T-helper 17 cell (primary cell): ENCODE data around the gene PSMC4. TPM values are rescaled to one million over a fixed set of nuclear protein-coding genes. Genes with fewer than 3 reads are reported as not detected.

Experiments used
- ATAC-seq: fragments of 150-1000 bp; cut with Tn5 transposase; 2 replicates; pipeline ENCODE4 v1.10.0; 2021; ENCODE audit warnings: mild to moderate bottlenecking, moderate library complexity
- DNase-seq, 3 donors: peaks; one replicate each; pipeline versions ENCODE4 v3.0.0 to v3.0.0-alpha.2; 2020 to 2021
- H3K9me3 ChIP-seq: one replicate; pipeline ENCODE4 v1.7.0; 2013; ENCODE audit warnings: low read length, mild to moderate bottlenecking; ENCODE audit not compliant: control insufficient read depth, poor library complexity, severe bottlenecking
- H3K27ac Mint-ChIP-seq: one replicate; pipeline ENCODE4 v1.8.0; 2022; ENCODE audit warnings: mild to moderate bottlenecking, moderate library complexity, mixed read lengths
- H3K27me3 Mint-ChIP-seq: one replicate; pipeline ENCODE4 v1.8.0; 2022; ENCODE audit warnings: mixed read lengths
- H3K36me3 Mint-ChIP-seq: one replicate; pipeline ENCODE4 v1.8.0; 2022; ENCODE audit warnings: low read depth, mixed read lengths
- H3K4me1 Mint-ChIP-seq: one replicate; pipeline ENCODE4 v1.8.0; 2022; ENCODE audit warnings: mild to moderate bottlenecking, mixed read lengths
- H3K4me3 Mint-ChIP-seq: one replicate; pipeline ENCODE4 v1.8.0; 2022; ENCODE audit warnings: mild to moderate bottlenecking, moderate library complexity, mixed read lengths
- total RNA-seq, 4 donors: library from RNA in 2 of 4; stranded (reverse) in 2 of 4; gene quantifications; one replicate each; pipeline ENCODE4 v1.2.3 and lab custom pipeline; 2022 to 2026

PSMC4 gene
- total RNA-seq, 2 donors from 2014 or later = 82.2 to 87.5 TPM

DNA sequence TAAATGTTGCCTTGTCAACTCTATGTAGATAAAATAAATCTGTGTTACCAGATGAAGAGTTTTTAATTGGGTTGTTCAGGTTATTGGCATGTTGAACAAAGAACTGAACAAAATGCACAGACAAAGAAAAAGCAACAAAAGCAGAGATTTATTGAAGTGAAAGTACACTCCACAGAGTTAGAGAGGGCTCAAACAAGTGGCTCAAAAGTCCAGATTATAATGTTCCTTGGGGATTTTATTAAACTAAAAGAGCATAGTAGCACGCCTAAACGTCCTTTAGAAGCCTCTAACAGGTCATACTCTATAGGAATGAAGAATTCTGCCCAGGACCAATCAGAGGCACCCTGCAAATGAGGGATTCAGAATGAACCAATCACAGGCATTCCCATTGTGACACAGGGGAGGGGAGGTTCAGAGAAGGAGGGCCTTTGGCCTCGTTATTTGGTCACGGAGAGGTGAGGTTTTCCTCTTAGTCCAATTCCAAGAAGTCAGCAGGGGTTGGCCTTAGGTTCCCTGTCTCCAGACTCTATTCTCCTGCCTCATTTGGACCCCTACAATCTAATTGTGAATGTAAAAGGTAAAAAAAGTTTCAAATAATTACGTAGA, 12.8 kb downstream of the PSMC4 start:
- Mint-ChIP-seq H3K4me1 (peaks cover 3% of the 10 kb centered on the region), H3K27ac (no peak overlapping the region), H3K27me3 (no peaks in the 10 kb centered on the region), H3K36me3 (peaks cover 4% of the 10 kb centered on the region), H3K4me3 (no peak overlapping the region)
- ATAC-seq = no peak
- H3K9me3 ChIP-seq = peaks cover 9% of the 10 kb centered on the region
- no peak for DNase-seq

DNA sequence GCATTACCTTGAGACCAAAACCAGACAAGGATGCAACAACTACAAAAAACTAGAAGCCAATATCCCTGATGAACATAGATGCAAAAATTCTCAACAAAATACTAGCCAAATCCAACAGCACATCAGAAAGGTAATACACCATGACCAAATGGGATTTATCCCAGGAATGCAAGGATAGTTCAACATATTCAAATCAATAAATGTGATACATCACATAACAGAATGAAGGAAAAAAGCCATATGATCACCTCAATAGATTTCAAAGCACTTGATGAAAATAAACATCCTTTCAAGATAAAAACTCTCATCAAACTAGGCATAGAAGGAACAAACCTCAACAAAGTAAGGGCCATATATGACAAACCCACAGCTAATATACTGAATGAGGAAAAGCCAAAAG, 15.7 kb downstream of the PSMC4 start:
- H3K27ac Mint-ChIP-seq = no peak overlapping the region
- ATAC-seq (no peak), DNase-seq (no peak)
- H3K4me3 Mint-ChIP-seq = no peak overlapping the region
- H3K9me3 ChIP-seq = peaks cover 9% of the 10 kb centered on the region
- no peaks in the 10 kb centered on the region for H3K36me3 Mint-ChIP-seq
- H3K4me1 Mint-ChIP-seq = peaks cover 11% of the 10 kb centered on the region
- H3K27me3 Mint-ChIP-seq = no peaks in the 10 kb centered on the region

DNA sequence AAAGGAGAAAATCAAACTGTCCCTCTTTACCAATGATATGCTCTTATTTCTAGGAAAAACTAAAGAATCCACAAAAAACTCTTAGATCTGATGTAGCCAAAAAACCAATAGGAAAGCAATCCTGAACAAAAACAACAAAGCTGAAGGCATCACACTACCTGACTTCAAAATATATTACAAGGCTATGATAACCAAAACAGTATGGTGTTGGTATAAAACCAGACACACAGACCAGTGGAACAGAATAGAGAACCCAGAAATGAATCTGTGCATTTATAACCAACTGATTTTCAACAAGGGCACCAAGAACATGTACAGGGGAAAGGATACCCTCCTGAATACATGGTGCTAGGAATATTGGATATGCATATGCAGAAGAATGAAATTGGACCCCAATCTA, 16.2 kb downstream of the PSMC4 start:
- peaks cover 9% of the 10 kb centered on the region for H3K9me3 ChIP-seq
- DNase-seq (no peak), ATAC-seq (no peak)
- no peak overlapping the region for H3K4me3 Mint-ChIP-seq
- peaks cover 15% of the 10 kb centered on the region for H3K4me1 Mint-ChIP-seq
- H3K27me3 Mint-ChIP-seq = no peaks in the 10 kb centered on the region
- no peaks in the 10 kb centered on the region for H3K36me3 Mint-ChIP-seq
- H3K27ac Mint-ChIP-seq = no peak overlapping the region

DNA sequence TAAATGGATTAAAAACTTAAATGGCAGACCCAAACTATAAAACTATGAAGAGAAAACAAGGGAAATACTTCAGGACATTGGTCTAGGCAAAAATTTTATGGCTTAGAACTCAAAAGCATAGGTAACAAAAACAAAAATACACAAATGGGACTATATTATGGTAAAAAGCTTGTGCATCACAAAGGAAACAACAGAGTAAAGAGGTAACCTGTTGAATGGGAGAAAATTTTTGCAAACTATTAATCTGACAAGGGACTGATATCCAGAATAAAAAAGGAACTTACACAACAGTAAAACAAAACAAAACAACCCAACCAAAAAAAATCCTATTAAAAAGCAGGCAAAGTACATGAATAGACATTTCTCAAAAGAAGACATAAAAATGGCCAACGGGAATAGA, 16.6 kb downstream of the PSMC4 start:
- ATAC-seq (no peak), DNase-seq (no peak)
- Mint-ChIP-seq H3K27me3 (no peaks in the 10 kb centered on the region), H3K27ac (no peak overlapping the region), H3K36me3 (no peaks in the 10 kb centered on the region), H3K4me3 (no peak overlapping the region), H3K4me1 (peaks cover 17% of the 10 kb centered on the region)
- H3K9me3 ChIP-seq = peaks cover 9% of the 10 kb centered on the region

- no peak for DNase-seq
- H3K36me3 Mint-ChIP-seq = peaks cover 5% of the 10 kb centered on the region
- H3K4me1 Mint-ChIP-seq = peaks cover 34% of the 10 kb centered on the region
- ATAC-seq = no peak
- no peak overlapping the region for H3K4me3 Mint-ChIP-seq
- H3K27ac Mint-ChIP-seq = no peak overlapping the region
- H3K27me3 Mint-ChIP-seq = no peaks in the 10 kb centered on the region
- no peaks in the 10 kb centered on the region for H3K9me3 ChIP-seq
These were observed 22.6 kb downstream of the PSMC4 start for GRCh38 chr19:39993605-39994004.

- H3K27ac Mint-ChIP-seq = no peak overlapping the region
- peaks cover 32% of the 10 kb centered on the region for H3K4me1 Mint-ChIP-seq
- DNase-seq (no peak), ATAC-seq (no peak)
- H3K4me3 Mint-ChIP-seq = no peak overlapping the region
- H3K27me3 Mint-ChIP-seq = no peaks in the 10 kb centered on the region
- H3K36me3 Mint-ChIP-seq = peaks cover 5% of the 10 kb centered on the region
- H3K9me3 ChIP-seq = no peaks in the 10 kb centered on the region
These were observed 23.4 kb downstream of the PSMC4 start for GRCh38 chr19:39994361-39994760.

GRCh38 chr19:39995794-39996193, 24.8 kb downstream of the PSMC4 start:
- DNase-seq (no peak), ATAC-seq (no peak)
- peak overlapping the region; percentile 96 for H3K4me3 Mint-ChIP-seq
- no peaks in the 10 kb centered on the region for H3K9me3 ChIP-seq
- peaks cover 5% of the 10 kb centered on the region for H3K36me3 Mint-ChIP-seq
- peak overlapping the region; percentile 99 for H3K27ac Mint-ChIP-seq
- H3K4me1 Mint-ChIP-seq = peaks cover 23% of the 10 kb centered on the region
- no peaks in the 10 kb centered on the region for H3K27me3 Mint-ChIP-seq

DNA sequence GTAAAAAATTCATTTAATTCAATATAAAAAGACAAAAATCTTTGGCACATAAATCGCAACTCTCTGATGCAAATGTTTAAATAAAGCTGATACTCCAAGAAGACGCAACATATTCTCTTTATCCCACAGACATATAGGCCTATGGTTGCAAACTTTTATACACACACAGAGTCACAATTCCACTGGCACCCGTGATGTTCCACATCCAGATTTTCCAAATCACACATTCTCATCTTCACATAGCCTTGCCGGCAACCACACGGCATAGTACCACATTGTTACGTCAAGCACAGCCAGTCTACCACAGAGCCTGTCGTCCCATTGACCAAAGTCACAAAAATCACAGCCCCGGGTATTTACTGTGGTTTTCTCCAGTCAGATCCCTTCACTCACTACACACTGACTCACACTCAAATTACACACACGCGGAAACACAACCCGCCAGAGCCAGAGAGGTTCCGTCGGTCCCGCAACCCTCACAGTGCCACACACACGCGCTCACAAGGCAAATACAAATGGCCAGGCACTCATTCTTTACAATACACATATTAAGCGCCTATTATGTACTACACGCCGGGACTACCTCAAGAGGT, 25.3 kb downstream of the PSMC4 start:
- peaks cover 5% of the 10 kb centered on the region for H3K36me3 Mint-ChIP-seq
- H3K4me1 Mint-ChIP-seq = peaks cover 23% of the 10 kb centered on the region
- no peaks in the 10 kb centered on the region for H3K27me3 Mint-ChIP-seq
- ATAC-seq (peak; percentile 64), DNase-seq (peak in 1 of 3 donors; percentile 9)
- peak overlapping the region; percentile 99 for H3K27ac Mint-ChIP-seq
- H3K4me3 Mint-ChIP-seq = peak overlapping the region; percentile 96
- H3K9me3 ChIP-seq = no peaks in the 10 kb centered on the region

- H3K27ac Mint-ChIP-seq = peak within 1 kb of the TSS; percentile 99
- peaks cover 20% of the 10 kb centered on the region for H3K4me1 Mint-ChIP-seq
- H3K9me3 ChIP-seq = no peaks in the 10 kb centered on the region
- H3K27me3 Mint-ChIP-seq = no peaks in the 10 kb centered on the region
- ATAC-seq (peak; percentile 95), DNase-seq (peak; percentile 74 to 79 (median 76))
- H3K4me3 Mint-ChIP-seq = peak within 1 kb of the TSS; percentile 96
- peaks cover 5% of the 10 kb centered on the region for H3K36me3 Mint-ChIP-seq
These were observed 26.1 kb downstream of the PSMC4 start, which contains the start of gene ZNF546 for GRCh38 chr19:39996811-39997637. Gene ZNF546, plus strand, starts transcription at chr19:39997060. Its CDS starts 1,267 bp downstream, at chr19:39998327.

DNA sequence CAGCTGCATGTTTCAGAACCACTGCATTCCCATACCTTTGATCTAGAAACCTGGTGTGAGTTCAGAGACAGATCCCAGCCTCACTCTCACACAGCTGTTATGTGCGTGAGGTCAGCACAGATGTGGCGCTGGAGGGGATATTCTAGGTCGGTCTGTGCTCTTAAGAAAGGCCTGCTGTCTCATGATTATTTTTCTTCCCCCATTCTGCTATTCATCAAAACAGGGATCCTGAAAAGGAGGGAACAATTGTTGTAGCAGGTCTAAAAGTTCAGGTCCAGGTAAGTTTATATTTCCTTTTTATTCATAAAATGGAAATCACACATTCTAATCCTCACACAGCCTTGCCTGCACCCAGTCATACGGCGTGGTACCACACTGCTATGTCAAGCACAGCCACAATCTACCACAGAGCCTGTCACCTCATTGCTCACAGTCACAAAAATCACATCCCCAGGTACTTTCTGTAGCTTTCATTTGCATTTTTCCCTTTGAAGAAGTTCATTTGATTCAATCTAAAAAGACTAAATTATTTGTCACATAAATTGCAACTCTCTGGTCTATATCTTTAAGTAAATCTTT, 26.8 kb downstream of the PSMC4 start:
- Mint-ChIP-seq H3K4me3 (peak overlapping the region; percentile 96), H3K36me3 (peaks cover 5% of the 10 kb centered on the region), H3K4me1 (peaks cover 17% of the 10 kb centered on the region), H3K27me3 (no peaks in the 10 kb centered on the region), H3K27ac (peak overlapping the region; percentile 99)
- DNase-seq (no peak), ATAC-seq (no peak)
- H3K9me3 ChIP-seq = no peaks in the 10 kb centered on the region

DNA sequence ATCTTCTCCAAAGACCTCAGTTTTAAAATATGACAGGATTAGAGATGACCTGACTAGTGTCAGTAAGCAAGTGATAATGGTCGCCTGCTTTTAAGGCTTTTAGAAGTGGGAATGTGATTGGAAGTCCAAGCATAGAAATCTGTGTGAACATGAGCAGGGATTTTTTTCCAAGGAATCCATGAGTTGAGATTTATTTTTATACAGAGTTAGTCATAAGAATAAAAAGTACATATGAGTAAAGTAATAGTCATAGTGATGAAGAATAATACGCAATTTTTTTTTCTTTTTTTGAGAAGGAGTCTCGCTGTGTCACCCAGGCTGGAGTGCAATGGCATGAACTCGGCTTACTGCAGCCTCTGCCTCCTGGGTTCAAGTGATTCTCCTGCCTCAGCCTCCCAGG, 27.5 kb downstream of the PSMC4 start:
- DNase-seq = no peak
- H3K9me3 ChIP-seq = no peaks in the 10 kb centered on the region
- no peak for ATAC-seq
- peak overlapping the region; percentile 96 for H3K4me3 Mint-ChIP-seq
- H3K27me3 Mint-ChIP-seq = no peaks in the 10 kb centered on the region
- H3K27ac Mint-ChIP-seq = peak overlapping the region; percentile 99
- H3K36me3 Mint-ChIP-seq = peaks cover 5% of the 10 kb centered on the region
- H3K4me1 Mint-ChIP-seq = peaks cover 15% of the 10 kb centered on the region

GRCh38 chr19:40005691-40006272, 34.8 kb downstream of the PSMC4 start:
- DNase-seq (no peak), ATAC-seq (no peak)
- Mint-ChIP-seq H3K36me3 (peaks cover 19% of the 10 kb centered on the region), H3K4me3 (no peak overlapping the region), H3K27ac (no peak overlapping the region), H3K4me1 (no peaks in the 10 kb centered on the region), H3K27me3 (no peaks in the 10 kb centered on the region)
- no peaks in the 10 kb centered on the region for H3K9me3 ChIP-seq

DNA sequence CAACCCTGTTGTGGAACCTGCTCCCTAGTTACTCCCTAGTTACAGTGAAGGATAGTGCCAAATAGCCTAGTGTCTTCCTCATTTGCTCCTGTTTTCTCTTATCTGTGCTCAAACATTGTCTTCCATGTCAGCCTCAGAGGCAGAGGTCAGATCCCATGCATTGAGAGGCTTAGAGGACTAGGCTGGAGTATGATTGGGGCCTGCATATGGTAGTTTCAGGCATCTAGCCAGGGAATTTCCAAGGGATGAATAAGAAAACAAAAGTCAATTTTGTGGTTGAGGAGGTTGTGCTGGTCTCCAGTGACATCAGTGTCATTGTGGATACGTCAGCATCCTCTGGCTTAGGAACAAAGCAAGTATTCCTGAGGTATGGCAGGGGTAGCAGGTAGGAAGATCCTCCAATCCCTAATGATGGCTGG, 35.3 kb downstream of the PSMC4 start:
- H3K4me3 Mint-ChIP-seq = no peak overlapping the region
- no peak for ATAC-seq
- no peaks in the 10 kb centered on the region for H3K27me3 Mint-ChIP-seq
- no peaks in the 10 kb centered on the region for H3K4me1 Mint-ChIP-seq
- peaks cover 19% of the 10 kb centered on the region for H3K36me3 Mint-ChIP-seq
- H3K9me3 ChIP-seq = no peaks in the 10 kb centered on the region
- H3K27ac Mint-ChIP-seq = no peak overlapping the region
- DNase-seq = no peak
